HG03066 (cell line): Measurements from ENCODE around the gene UROS.

Source experiments
- ATAC-seq: cut with Tn5 transposase; IDR thresholded peaks from one replicate; pipeline ENCODE4 v1.9.1; 2021; ENCODE audit warnings: low read depth; ENCODE audit not compliant: unreplicated experiment

UROS gene

DNA sequence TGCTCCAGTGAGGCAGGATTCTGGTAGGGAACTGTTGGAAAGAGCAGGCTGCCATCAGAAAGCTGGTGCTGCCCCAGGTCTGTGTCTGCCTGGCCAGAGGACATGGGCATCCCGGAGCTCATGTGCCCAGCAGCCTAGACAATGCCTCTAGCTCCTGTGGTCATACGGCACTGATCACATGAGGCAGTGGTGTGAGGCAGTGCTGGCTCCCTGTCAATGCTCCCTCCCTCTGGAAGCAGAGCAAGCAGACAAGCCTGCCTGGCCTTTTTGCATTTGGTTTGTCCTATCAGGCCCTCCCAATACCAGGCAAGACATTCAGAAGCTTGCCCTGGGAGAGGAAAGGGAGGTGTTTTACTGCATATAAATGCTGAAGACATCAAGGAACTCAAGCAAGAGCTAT is 27.9 kb downstream of the UROS start:
- no peak for ATAC-seq

GRCh38 chr10:125792342-125793300 is 30.4 kb downstream of the UROS start:
- ATAC-seq: no peak

- no peak for ATAC-seq
Measured at GRCh38 chr10:125788156-125789034, 34.7 kb downstream of the UROS start.

DNA sequence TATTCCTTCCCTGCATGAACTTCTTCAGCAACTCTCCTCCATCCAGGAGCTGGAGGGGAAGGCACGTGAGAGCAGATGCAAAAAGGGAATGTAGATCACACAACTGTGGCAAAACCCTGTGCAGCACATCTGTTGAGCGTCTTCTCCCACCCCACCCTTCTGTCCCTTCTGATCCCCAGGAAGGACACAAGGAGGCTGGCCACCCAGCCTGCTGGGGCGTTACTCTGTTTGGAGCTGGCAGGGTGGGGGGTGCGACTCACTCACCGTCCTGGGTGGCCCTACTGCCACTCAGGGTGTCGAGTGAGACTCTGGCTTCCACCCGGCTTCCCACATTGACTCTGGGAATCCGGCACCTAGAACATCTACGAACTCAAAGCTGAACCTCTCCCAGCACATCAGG is 37.3 kb downstream of the UROS start:
- no peak for ATAC-seq

- ATAC-seq: peak; percentile 81
Measured at GRCh38 chr10:125783957-125784356, 39.1 kb downstream of the UROS start.

GRCh38 chr10:125783408-125783807 is 39.6 kb downstream of the UROS start:
- ATAC-seq: no peak

GRCh38 chr10:125782616-125783015 is 40.4 kb downstream of the UROS start:
- ATAC-seq: no peak

DNA sequence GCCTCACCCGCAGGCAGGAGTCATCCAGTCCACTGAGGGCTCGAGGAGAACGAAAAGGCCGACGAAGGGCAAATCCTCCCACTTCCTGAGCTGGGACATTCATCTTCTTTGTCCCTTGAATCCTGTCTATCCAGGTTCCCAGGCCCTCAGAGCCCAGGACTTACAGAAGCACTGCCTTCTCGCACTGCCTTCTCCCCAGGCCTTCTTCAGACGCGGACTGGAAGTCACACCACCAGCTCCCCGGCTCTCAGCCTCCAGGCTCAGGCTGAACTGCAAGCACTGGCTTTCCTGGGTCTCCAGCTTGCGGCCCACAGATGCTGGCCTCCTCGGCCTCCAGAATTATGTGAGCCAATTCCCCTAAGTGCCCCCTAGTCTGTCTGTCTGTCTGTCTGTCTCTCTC is 41.0 kb downstream of the UROS start:
- ATAC-seq: no peak

GRCh38 chr10:125781374-125781773 is 41.7 kb downstream of the UROS start:
- ATAC-seq: no peak

DNA sequence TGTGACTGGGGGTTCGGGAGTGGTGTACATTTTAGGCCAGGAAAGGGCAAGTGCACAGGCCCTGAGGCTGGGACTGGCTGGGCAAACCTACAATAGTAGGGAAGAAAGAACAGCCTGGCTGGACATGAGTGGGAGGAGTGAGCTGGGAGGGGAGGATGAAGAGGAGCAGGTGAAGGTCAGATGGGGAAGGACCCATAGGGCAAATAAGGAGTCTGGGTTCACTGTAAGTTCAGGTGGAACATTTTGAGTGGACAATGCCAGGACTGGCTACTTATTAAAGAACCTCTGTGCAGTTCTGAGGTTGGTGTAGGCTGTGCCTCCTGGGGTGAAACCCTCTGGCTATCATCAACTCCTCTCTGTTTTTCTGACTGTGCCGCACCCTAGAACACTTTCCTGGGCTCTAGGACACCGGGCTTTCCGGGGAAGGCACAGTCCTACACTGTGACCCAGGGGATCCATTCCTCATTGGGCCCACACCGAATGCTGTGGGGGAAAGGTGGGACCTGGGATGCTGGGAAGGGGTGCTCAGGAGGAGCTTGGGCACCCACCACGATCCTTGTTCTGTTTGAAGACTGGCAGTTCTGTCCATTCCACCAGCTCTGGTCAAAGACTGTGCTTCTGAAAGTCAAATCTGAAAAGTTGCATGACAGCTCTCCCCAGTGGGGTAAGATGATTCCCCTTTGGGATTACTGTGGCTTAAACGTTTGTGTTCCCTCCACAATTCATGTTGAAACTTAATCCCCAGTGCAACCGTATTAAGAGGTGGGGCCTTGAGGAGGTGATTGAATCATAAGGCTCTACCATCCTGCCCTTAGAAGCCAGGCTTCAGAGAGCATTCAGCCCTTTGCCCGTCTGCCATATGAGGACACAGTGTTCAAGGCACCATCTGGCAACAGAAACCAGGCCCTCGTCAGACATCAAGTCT is 43.4 kb downstream of the UROS start:
- no peak for ATAC-seq

DNA sequence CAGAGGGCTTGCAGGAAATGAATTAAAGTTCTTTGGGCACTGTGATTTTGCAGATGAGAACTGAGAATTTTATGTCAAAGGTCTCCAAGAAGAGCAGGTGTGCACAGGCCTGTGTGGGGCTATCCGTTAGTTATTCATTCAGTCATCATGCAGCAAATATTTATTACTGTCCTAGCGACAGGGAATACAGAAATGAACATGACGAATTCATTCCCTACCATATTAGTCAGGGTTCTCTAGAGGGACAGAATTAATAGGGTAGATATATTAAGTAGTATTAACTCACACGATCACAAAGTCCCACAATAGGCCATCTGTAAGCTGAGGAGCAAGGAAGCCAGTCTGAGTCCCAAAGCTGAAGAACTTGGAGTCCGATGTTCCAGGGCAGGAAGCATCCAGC is 44.5 kb downstream of the UROS start:
- no peak for ATAC-seq

- no peak for ATAC-seq
Measured at GRCh38 chr10:125777806-125778205, 45.3 kb downstream of the UROS start.

GRCh38 chr10:125775491-125776106 is 47.5 kb downstream of the UROS start, which contains the start of gene MMP21:
TSS of gene MMP21 (minus strand) at chr10:125775821. CDS start at chr10:125775821, 0 bp downstream.
- ATAC-seq: no peak

DNA sequence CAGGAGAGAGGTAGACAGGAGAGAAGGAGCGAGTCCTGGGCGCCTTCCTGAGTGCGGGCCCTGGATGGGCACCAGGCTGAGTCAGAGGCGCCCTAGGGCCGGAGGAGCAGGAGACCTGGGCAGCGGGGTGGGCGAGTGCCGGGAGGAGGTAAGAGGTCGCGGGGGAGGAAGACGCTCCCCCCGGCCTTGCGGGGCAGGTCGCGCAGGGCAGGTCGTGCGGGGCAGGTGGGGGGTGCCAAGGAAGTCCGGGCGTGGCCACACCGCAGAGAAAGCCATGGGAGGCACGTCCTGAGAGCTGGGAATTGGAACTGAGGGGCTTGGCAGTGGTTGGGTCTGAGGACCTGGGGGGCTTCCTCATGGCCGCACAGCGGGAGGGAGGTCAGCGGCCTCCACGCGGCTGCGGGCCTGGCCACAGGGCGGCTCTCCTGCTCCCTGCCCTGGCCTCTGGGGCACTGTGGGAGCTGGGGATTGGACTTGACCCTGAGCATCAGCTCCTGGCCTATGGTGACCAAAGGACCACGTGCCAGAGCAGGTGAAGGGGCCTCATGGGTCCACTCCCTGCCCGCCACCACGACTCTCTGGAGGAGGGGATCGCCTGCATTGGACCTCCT is 48.4 kb downstream of the UROS start:
- no peak for ATAC-seq

- ATAC-seq: no peak
Measured at GRCh38 chr10:125773687-125774543, 49.1 kb downstream of the UROS start.

- ATAC-seq: no peak
Measured at GRCh38 chr10:125772864-125773180, 50.2 kb downstream of the UROS start.

- ATAC-seq: no peak
Measured at GRCh38 chr10:125772112-125772863, 50.8 kb downstream of the UROS start.

- no peak for ATAC-seq
Measured at GRCh38 chr10:125770844-125771243, 52.2 kb downstream of the UROS start.
